Keratinocyte (primary cell): ENCODE data around the gene ZNF487. TPM values are rescaled to one million over a fixed set of nuclear protein-coding genes. Genes with fewer than 3 reads are reported as not detected.
A peak's percentile ranks its signal among the peaks of the same experiment; 100 is the strongest.
"Not testable (repeated sequence)": the region's sequence is repeated elsewhere in the genome, so short reads cannot be mapped to it uniquely, and the experiment has no call there.

ENCODE experiments used
- DNase-seq: peaks from one replicate; pipeline ENCODE4 v3.0.0-alpha.2; 2011; ENCODE audit warnings: low read depth, missing footprints, low spot score
- FAIRE-seq: peaks from 2 replicates; lab custom pipeline; 2011; peaks lifted over from hg19 to GRCh38; lab: Jason Lieb, UNC
- H2AFZ ChIP-seq: 2 replicates; pipeline ENCODE4 v1.6.0; 2012; ENCODE audit warnings: low read length, control low read depth, inconsistent platforms; ENCODE audit not compliant: control insufficient read depth
- H3K27ac ChIP-seq: 2 replicates; pipeline ENCODE4 v1.5.1; 2011; ENCODE audit warnings: low read length; ENCODE audit not compliant: control insufficient read depth, insufficient read depth
- H3K27me3 ChIP-seq: 3 replicates; pipeline ENCODE4 v1.6.0; 2011; ENCODE audit warnings: low read length; ENCODE audit not compliant: control insufficient read depth, insufficient read depth; ENCODE audit errors: extremely low read depth
- H3K36me3 ChIP-seq, 2 experiments: 2 replicates in 1 of 2; 3 replicates in 1 of 2; pipeline ENCODE4 v1.5.1; 2011; ENCODE audit warnings: low read length in 2 of 2, mild to moderate bottlenecking in 1 of 2; ENCODE audit not compliant: control insufficient read depth in 2 of 2, insufficient read depth in 2 of 2; ENCODE audit errors: extremely low read depth in 1 of 2
- H3K4me1 ChIP-seq: 3 replicates; pipeline ENCODE4 v1.5.1; 2011; ENCODE audit warnings: low read length; ENCODE audit not compliant: control insufficient read depth, insufficient read depth; ENCODE audit errors: extremely low read depth
- H3K4me2 ChIP-seq: 3 replicates; pipeline ENCODE4 v1.6.0; 2011; ENCODE audit warnings: low read depth, low read length; ENCODE audit not compliant: control insufficient read depth, insufficient read depth; ENCODE audit errors: extremely low read depth
- H3K4me3 ChIP-seq, 3 experiments: fragments of 200-600 bp in 1 of 3; sonication (generic) in 1 of 3; 2 replicates in 2 of 3; 3 replicates in 1 of 3; pipeline ENCODE4 v1.5.1; 2011 to 2016; ENCODE audit warnings: low read length in 3 of 3, mild to moderate bottlenecking in 3 of 3, control low read depth in 2 of 3, inconsistent platforms in 1 of 3, low read depth in 1 of 3, mixed read lengths in 1 of 3, mixed run types in 1 of 3, moderate library complexity in 1 of 3; ENCODE audit not compliant: control insufficient read depth in 2 of 3, insufficient read depth in 2 of 3; ENCODE audit errors: extremely low read depth in 1 of 3
- H3K79me2 ChIP-seq: 2 replicates; pipeline ENCODE4 v1.6.0; 2012; ENCODE audit warnings: low read length; ENCODE audit not compliant: control insufficient read depth, insufficient read depth
- H3K9ac ChIP-seq: 3 replicates; pipeline ENCODE4 v1.6.0; 2011; ENCODE audit warnings: low read length; ENCODE audit not compliant: control insufficient read depth, insufficient read depth; ENCODE audit errors: extremely low read depth
- H3K9me1 ChIP-seq: 3 replicates; pipeline ENCODE4 v1.6.0; 2011; ENCODE audit warnings: low read length; ENCODE audit not compliant: control insufficient read depth, insufficient read depth; ENCODE audit errors: extremely low read depth
- H3K9me3 ChIP-seq: 2 replicates; pipeline ENCODE4 v1.5.1; 2012; ENCODE audit warnings: low read depth, low read length; ENCODE audit not compliant: control insufficient read depth
- H4K20me1 ChIP-seq: 3 replicates; pipeline ENCODE4 v1.6.0; 2011; ENCODE audit warnings: low read length; ENCODE audit not compliant: control insufficient read depth, insufficient read depth; ENCODE audit errors: extremely low read depth
- EZH2 ChIP-seq: IDR thresholded peaks from one replicate; pipeline ENCODE4 v1.6.1; 2012; ENCODE audit warnings: inconsistent platforms, mild to moderate bottlenecking, low read length, moderate library complexity
- dilution Hi-C: fragments of 300-500 bp; cut with MboI; formaldehyde crosslinking; loops from one replicate; pipeline ENCODE4 v1.7.0; 2020; ENCODE audit warnings: low sequenced_read_pairs; ENCODE audit not compliant: extremely low pct_ligation_motif_present
- polyA plus RNA-seq, 5 experiments: library from polyadenylated mRNA; depleted of rRNA in 3 of 5; stranded (reverse) in 3 of 5; stranded (forward) in 1 of 5; unstranded in 1 of 5; fragments of >200 nt; gene quantifications; 1 replicate in 1 of 5; 2 replicates in 3 of 5; 3 replicates in 1 of 5; pipeline versions ENCODE4 v1.2.1 to v1.2.3, GENCODE V29; 2011 to 2012; ENCODE audit warnings: missing spikeins in 2 of 5, low read depth in 1 of 5, low replicate concordance in 1 of 5
- TF ChIP-seq, protein P1 (sequence below), 3 experiments: IDR thresholded peaks in 1 of 3; conservative IDR thresholded peaks in 1 of 3; optimal IDR thresholded peaks in 1 of 3; 2 replicates in 2 of 3; 3 replicates in 1 of 3; pipeline versions ENCODE3 to v1.5.1; 2011; ENCODE audit warnings: low read length in 3 of 3, mild to moderate bottlenecking in 3 of 3, moderate library complexity in 2 of 3, control low read depth in 1 of 3, inconsistent platforms in 1 of 3; ENCODE audit not compliant: insufficient read depth in 2 of 3; ENCODE audit errors: extremely low read depth in 1 of 3

The ZNF487 gene
- polyA plus RNA-seq, 1 donor (not counting 4 experiments of a cell fraction or from before 2014, with no cell fraction given), result 4.1 TPM

DNA sequence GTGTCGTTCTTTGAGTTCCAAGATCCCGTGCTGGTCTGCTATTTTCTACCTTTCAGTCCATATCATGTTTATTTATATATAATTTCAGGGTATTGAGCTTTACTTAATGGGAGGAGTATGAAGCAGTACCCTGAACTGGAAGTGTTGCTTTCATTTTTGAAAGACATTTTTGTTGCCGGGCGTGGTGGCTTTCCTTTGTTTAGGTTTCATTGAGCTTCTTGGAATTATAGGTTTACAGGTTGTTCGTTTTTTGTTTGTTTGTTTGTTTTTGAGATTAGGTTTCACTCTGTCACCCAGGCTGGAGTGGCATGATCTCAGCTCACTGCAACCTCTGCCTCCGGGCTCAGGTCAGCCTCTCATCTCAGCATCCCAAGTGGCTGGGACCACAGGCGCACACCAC is 7.4 kb downstream of the ZNF487 start:
- Histone ChIP-seq H3K4me3 (no peak overlapping the region), H3K4me2 (no peak overlapping the region), H4K20me1 (no peaks in the 10 kb centered on the region), H3K4me1 (peaks cover 17% of the 10 kb centered on the region), H3K79me2 (no peaks in the 10 kb centered on the region), H2AFZ (no peak overlapping the region), H3K9me3 (no peaks in the 10 kb centered on the region), H3K36me3 (no peaks in the 10 kb centered on the region), H3K9me1 (no peaks in the 10 kb centered on the region), H3K9ac (no peak overlapping the region), H3K27ac (peak overlapping the region; percentile 73), H3K27me3 (no peaks in the 10 kb centered on the region)
- DNase-seq (no peak), FAIRE-seq (no peak)
- dilution Hi-C loops, result no loop called here
- TF ChIP-seq, protein P1, sequence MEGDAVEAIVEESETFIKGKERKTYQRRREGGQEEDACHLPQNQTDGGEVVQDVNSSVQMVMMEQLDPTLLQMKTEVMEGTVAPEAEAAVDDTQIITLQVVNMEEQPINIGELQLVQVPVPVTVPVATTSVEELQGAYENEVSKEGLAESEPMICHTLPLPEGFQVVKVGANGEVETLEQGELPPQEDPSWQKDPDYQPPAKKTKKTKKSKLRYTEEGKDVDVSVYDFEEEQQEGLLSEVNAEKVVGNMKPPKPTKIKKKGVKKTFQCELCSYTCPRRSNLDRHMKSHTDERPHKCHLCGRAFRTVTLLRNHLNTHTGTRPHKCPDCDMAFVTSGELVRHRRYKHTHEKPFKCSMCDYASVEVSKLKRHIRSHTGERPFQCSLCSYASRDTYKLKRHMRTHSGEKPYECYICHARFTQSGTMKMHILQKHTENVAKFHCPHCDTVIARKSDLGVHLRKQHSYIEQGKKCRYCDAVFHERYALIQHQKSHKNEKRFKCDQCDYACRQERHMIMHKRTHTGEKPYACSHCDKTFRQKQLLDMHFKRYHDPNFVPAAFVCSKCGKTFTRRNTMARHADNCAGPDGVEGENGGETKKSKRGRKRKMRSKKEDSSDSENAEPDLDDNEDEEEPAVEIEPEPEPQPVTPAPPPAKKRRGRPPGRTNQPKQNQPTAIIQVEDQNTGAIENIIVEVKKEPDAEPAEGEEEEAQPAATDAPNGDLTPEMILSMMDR (optimal IDR thresholded peaks at IDR 0.05 in 1 of 3, IDR thresholded peaks at IDR 0.05 in 1 of 3, conservative IDR thresholded peaks at IDR 0.05 in 1 of 3; ENCODE audit: extremely low read depth in 1 of 3, insufficient read depth in 2 of 3, low read length in 3 of 3), result no peak
- TF ChIP-seq EZH2, result no peak

GRCh38 chr10:43444897-43445466 is 8.1 kb downstream of the ZNF487 start:
- Histone ChIP-seq H3K79me2 (no peaks in the 10 kb centered on the region), H3K4me3 (no peak overlapping the region), H3K9me3 (no peaks in the 10 kb centered on the region), H3K27me3 (no peaks in the 10 kb centered on the region), H3K9me1 (no peaks in the 10 kb centered on the region), H3K4me1 (peaks cover 17% of the 10 kb centered on the region), H4K20me1 (no peaks in the 10 kb centered on the region), H3K36me3 (no peaks in the 10 kb centered on the region), H3K4me2 (peak overlapping the region; percentile 18), H3K9ac (peak overlapping the region; percentile 18), H2AFZ (no peak overlapping the region), H3K27ac (peak overlapping the region; percentile 73)
- FAIRE-seq, result peak; percentile 9
- dilution Hi-C loops, result no loop called here
- TF ChIP-seq, protein P1 (optimal IDR thresholded peaks at IDR 0.05 in 1 of 3, IDR thresholded peaks at IDR 0.05 in 1 of 3, conservative IDR thresholded peaks at IDR 0.05 in 1 of 3; ENCODE audit: extremely low read depth in 1 of 3, insufficient read depth in 2 of 3, low read length in 3 of 3), result no peak
- no peak for TF ChIP-seq EZH2
- no peak for DNase-seq

GRCh38 chr10:43446219-43447017 is 9.5 kb downstream of the ZNF487 start:
- H3K79me2 ChIP-seq, DNase-seq, H3K4me2 ChIP-seq, dilution Hi-C loops, H4K20me1 ChIP-seq, H3K36me3 ChIP-seq, H3K9ac ChIP-seq, H3K27me3 ChIP-seq, H2AFZ ChIP-seq, FAIRE-seq, H3K4me3 ChIP-seq, H3K9me1 ChIP-seq, H3K9me3 ChIP-seq, H3K27ac ChIP-seq: not testable (repeated sequence)
- H3K4me1 ChIP-seq, result peaks cover 17% of the 10 kb centered on the region
